OCI-LY7 (cell line): ENCODE results near the gene RPF1.

Source experiments
- EZH2phosphoT487 ChIP-seq: fragments of 200-600 bp; sonication (generic); IDR thresholded peaks from 2 replicates; pipeline ENCODE4 v1.6.1; 2018; ENCODE audit warnings: low read depth, borderline replicate concordance, mild to moderate bottlenecking, mixed run types, antibody characterized with exemption, low read length, moderate library complexity, mixed read lengths
- TF ChIP-seq, protein P1 (sequence below): fragments of 200-600 bp; sonication (generic); conservative IDR thresholded peaks from 2 replicates; pipeline ENCODE4 v1.5.1; 2014; ENCODE audit warnings: mild to moderate bottlenecking, antibody characterized with exemption, low read length, moderate library complexity, mixed read lengths

DNA sequence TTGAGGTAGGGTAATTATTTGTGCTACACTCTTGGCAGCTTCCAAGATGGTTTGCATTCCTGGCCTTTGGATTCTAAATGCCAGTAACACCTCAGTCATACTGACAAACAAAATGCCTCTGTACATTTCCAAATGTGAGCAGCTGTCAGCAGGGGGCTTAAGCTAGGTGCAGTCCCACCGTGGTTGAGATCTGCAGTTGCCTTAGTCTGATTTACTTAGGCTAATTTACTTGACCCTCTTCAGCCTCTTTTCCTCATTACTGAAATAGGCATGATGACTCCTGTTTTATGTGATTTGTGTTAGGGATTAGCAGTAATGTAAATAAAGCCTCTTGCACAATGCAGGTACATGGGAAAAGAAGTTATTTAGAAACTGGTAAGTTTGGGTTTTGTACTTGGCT is 13.7 kb downstream of the RPF1 start:
- TF ChIP-seq EZH2phosphoT487 = no peak
- TF ChIP-seq, protein P1, sequence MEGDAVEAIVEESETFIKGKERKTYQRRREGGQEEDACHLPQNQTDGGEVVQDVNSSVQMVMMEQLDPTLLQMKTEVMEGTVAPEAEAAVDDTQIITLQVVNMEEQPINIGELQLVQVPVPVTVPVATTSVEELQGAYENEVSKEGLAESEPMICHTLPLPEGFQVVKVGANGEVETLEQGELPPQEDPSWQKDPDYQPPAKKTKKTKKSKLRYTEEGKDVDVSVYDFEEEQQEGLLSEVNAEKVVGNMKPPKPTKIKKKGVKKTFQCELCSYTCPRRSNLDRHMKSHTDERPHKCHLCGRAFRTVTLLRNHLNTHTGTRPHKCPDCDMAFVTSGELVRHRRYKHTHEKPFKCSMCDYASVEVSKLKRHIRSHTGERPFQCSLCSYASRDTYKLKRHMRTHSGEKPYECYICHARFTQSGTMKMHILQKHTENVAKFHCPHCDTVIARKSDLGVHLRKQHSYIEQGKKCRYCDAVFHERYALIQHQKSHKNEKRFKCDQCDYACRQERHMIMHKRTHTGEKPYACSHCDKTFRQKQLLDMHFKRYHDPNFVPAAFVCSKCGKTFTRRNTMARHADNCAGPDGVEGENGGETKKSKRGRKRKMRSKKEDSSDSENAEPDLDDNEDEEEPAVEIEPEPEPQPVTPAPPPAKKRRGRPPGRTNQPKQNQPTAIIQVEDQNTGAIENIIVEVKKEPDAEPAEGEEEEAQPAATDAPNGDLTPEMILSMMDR = no peak
